ENCODE results near the gene TAL1.

The TAL1 gene

GRCh38 chr1:47186267-47187185 lies 45.5 kb downstream of the TAL1 start:
- DNase-seq, result no peak

- no peak for DNase-seq
These were observed 47.0 kb downstream of the TAL1 start for GRCh38 chr1:47184822-47185677.

GRCh38 chr1:47184090-47184821 lies 47.8 kb downstream of the TAL1 start:
- no peak for DNase-seq

- no peak for DNase-seq
These were observed 48.5 kb downstream of the TAL1 start for GRCh38 chr1:47183308-47184089.

- no peak for DNase-seq
These were observed 49.3 kb downstream of the TAL1 start for GRCh38 chr1:47182676-47183235.

- no peak for DNase-seq
These were observed 49.9 kb downstream of the TAL1 start for GRCh38 chr1:47181955-47182675.

- no peak for DNase-seq
These were observed 50.7 kb downstream of the TAL1 start for GRCh38 chr1:47181095-47181954.

- no peak for DNase-seq
These were observed 51.4 kb downstream of the TAL1 start for GRCh38 chr1:47180603-47181094.

GRCh38 chr1:47179988-47180563 lies 51.9 kb downstream of the TAL1 start:
- no peak for DNase-seq

GRCh38 chr1:47179017-47179987 lies 52.7 kb downstream of the TAL1 start:
- DNase-seq, result peak; percentile 87

- no peak for DNase-seq
These were observed 53.4 kb downstream of the TAL1 start for GRCh38 chr1:47178654-47179016.

- no peak for DNase-seq
These were observed 54.0 kb downstream of the TAL1 start for GRCh38 chr1:47178020-47178419.

- peak; percentile 61 for DNase-seq
These were observed 56.6 kb downstream of the TAL1 start for GRCh38 chr1:47175227-47175934.

GRCh38 chr1:47174656-47175020 lies 57.4 kb downstream of the TAL1 start:
- no peak for DNase-seq

- no peak for DNase-seq
These were observed 59.2 kb downstream of the TAL1 start for GRCh38 chr1:47172782-47173181.
